ENCODE measurements around the gene FLT3LG. TPM values are rescaled to one million over a fixed set of nuclear protein-coding genes. Genes with fewer than 3 reads are reported as not detected.

FLT3LG gene
- total and polyA plus RNA-seq, 4 donors = 6.3 to 36.0 (median 16.8) TPM

- Histone ChIP-seq H3K4me1 (ENCODE audit: control insufficient read depth in 1 of 2, insufficient read depth in 2 of 2, low read length in 2 of 2) (no peaks in the 10 kb centered on the region), H3K27me3 (ENCODE audit: control insufficient read depth in 1 of 2, insufficient read depth in 2 of 2, low read length in 1 of 2) (no peaks in the 10 kb centered on the region), H3K36me3 (ENCODE audit: control insufficient read depth in 1 of 2, insufficient read depth in 2 of 2, low read length in 1 of 2) (no peaks in the 10 kb centered on the region), H3K9me3 (ENCODE audit: control insufficient read depth, low read length) (no peaks in the 10 kb centered on the region), H3K27ac (ENCODE audit: low read depth in 1 of 2, low read length in 2 of 2) (peak overlapping the region in 1 of 2 donors; percentile 34), H3K4me3 (ENCODE audit: low read length in 2 of 2) (peak overlapping the region; percentile 2 to 36)
- peak; percentile 74 to 86 for DNase-seq
- peak; percentile 41 for ATAC-seq (ENCODE audit: low FRiP score)
- WGBS, 2 donors = 16 to 22% methylated on average over 24 to 25 of the region's 25 CpGs
- intact Hi-C loops (cut with DNase I) = loop anchor here in 1 of 2 donors (10.0 kb wide), 1 partner anchor 237 kb away; the partner anchor contains the start of genes AP2A1 and TSKS
Observed at GRCh38 chr19:49528211-49528771, 54.3 kb downstream of the FLT3LG start.

DNA sequence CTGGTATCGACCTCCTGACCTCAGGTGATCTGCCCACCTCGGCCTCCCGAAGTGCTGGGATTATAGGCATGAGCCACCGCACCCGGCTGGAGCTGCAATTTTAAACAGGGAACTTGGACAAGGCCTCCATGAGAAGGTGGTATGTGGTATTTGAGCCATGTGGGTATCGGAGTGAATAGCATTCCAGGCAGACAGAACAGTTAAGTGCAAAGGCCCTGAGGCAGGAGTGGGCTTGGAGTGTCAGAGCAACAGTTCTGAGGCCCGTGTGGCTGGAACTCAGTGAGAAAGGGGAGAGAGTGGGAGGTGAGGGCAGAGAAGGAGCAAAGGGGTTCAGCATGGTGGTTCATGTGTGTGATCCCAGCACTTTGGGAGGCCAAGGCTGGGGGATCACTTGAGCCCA lies 56.7 kb downstream of the FLT3LG start:
- no peak for ATAC-seq (ENCODE audit: low FRiP score)
- H3K27me3 ChIP-seq (ENCODE audit: control insufficient read depth in 1 of 2, insufficient read depth in 2 of 2, low read length in 1 of 2) = no peaks in the 10 kb centered on the region
- intact Hi-C loops (cut with DNase I) = no loop called here
- H3K9me3 ChIP-seq (ENCODE audit: control insufficient read depth, low read length) = no peaks in the 10 kb centered on the region
- H3K4me1 ChIP-seq (ENCODE audit: control insufficient read depth in 1 of 2, insufficient read depth in 2 of 2, low read length in 2 of 2) = no peaks in the 10 kb centered on the region
- H3K27ac ChIP-seq (ENCODE audit: low read depth in 1 of 2, low read length in 2 of 2) = no peak overlapping the region
- no peaks in the 10 kb centered on the region for H3K36me3 ChIP-seq (ENCODE audit: control insufficient read depth in 1 of 2, insufficient read depth in 2 of 2, low read length in 1 of 2)
- WGBS, 2 donors = 90% methylated on average over 7 of the region's 7 CpGs
- H3K4me3 ChIP-seq (ENCODE audit: low read length in 2 of 2) = no peak overlapping the region
- DNase-seq = no peak

DNA sequence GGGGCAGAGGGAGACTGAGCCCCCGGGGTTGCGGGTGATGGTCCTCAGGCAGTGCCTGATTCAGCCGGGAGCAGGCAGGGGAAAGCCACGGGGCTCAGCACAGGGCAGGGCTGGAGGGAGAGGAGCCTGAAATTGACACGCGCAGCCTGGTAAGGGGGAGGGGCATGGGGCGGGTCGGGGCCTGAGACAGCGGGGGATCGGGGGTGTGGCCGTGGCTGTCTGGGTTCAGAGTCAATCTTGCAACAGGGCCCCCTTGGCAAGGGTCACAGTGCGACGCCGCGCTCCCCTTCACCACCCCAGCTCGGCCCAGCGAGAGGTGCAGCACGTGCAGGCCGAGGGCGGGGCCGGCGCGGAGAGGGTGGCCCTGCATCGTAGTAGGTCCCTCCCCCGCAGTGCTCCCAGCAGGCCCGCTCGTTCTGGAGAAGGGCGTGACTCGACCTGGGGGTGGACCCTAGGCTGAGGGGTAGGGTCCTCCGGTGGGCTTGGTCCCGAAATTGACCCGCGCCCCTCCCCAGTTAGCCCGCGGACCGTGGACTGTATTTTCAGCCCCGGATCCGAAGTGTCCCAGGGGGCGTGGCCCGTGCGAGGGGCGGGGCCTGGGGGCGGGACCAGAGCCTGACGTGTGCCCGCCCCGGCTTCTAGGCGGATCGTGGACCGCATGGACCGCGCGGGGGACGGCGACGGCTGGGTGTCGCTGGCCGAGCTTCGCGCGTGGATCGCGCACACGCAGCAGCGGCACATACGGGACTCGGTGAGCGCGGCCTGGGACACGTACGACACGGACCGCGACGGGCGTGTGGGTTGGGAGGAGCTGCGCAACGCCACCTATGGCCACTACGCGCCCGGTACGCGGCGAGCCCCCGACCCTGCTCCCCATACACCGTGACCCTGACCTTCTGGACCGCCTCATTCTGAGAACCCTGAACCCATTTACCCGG lies 59.8 kb downstream of the FLT3LG start:
- Histone ChIP-seq H3K9me3 (ENCODE audit: control insufficient read depth, low read length) (no peaks in the 10 kb centered on the region), H3K36me3 (ENCODE audit: control insufficient read depth in 1 of 2, insufficient read depth in 2 of 2, low read length in 1 of 2) (no peaks in the 10 kb centered on the region), H3K27ac (ENCODE audit: low read depth in 1 of 2, low read length in 2 of 2) (no peak overlapping the region), H3K27me3 (ENCODE audit: control insufficient read depth in 1 of 2, insufficient read depth in 2 of 2, low read length in 1 of 2) (no peaks in the 10 kb centered on the region), H3K4me1 (ENCODE audit: control insufficient read depth in 1 of 2, insufficient read depth in 2 of 2, low read length in 2 of 2) (no peaks in the 10 kb centered on the region), H3K4me3 (ENCODE audit: low read length in 2 of 2) (no peak overlapping the region)
- intact Hi-C loops (cut with DNase I) = no loop called here
- ATAC-seq (ENCODE audit: low FRiP score) (peak; percentile 92), DNase-seq (peak; percentile 76 to 92)
- 18 to 20% methylated on average over 67 to 87 of the region's 87 CpGs for WGBS, 2 donors

DNA sequence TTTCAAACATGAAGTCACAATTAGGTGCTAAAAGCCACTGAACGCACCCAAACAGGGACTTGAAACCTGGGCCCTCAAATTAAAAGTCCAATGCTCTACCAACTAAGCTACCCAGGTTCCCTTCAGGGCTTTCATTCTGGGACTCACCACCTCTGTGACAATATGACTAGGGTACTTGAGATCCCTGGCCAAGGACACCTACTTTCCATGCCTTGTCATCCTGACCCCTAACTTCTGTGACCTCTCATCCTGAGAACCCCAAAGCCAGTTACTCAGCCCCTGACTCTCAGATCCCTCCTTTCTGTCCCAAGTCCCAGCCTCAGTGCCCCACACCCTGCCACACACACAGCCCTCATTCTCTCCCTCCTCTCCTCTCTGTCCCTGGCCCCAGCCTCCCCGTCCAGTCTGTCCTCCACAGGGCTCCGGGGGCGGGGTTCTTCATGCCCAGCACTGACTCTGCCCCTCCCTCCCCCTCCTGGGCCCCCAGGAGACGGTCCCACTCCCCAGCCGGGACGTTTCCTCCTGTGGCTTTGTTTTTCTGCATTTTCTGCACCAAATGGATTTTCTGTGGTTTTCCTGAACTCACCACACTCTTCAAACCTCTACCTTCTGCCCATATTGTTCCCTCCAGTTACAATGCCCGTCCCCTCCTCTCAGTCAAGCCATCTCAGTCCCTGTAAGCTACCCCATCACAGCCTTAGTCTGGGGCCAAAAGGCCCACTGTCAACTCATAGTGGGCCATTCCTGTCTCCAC lies 60.8 kb downstream of the FLT3LG start:
- 83 to 85% methylated on average over 8 of the region's 8 CpGs for WGBS, 2 donors
- Histone ChIP-seq H3K4me3 (ENCODE audit: low read length in 2 of 2) (no peak overlapping the region), H3K36me3 (ENCODE audit: control insufficient read depth in 1 of 2, insufficient read depth in 2 of 2, low read length in 1 of 2) (peaks cover 0 to 2% of the 10 kb centered on the region in 2 donors), H3K4me1 (ENCODE audit: control insufficient read depth in 1 of 2, insufficient read depth in 2 of 2, low read length in 2 of 2) (no peaks in the 10 kb centered on the region), H3K9me3 (ENCODE audit: control insufficient read depth, low read length) (no peaks in the 10 kb centered on the region), H3K27ac (ENCODE audit: low read depth in 1 of 2, low read length in 2 of 2) (no peak overlapping the region), H3K27me3 (ENCODE audit: control insufficient read depth in 1 of 2, insufficient read depth in 2 of 2, low read length in 1 of 2) (no peaks in the 10 kb centered on the region)
- DNase-seq (no peak), ATAC-seq (ENCODE audit: low FRiP score) (no peak)
- intact Hi-C loops (cut with DNase I) = no loop called here

Small RNAs within 50 kb of the gene (microRNA-seq; reads per million reads assigned to microRNA genes)
- gene MIR150 = 228 to 315 reads per million in 2 donors

Other genes with a start within 250 kb of the FLT3LG start
- 1 to 10 TPM; 3.0 to 4.6 TPM for gene SLC6A16, start 149.0 kb upstream of the FLT3LG start, total RNA-seq
- 10 to 100 TPM in 1 of 2 donors, 1 to 10 TPM in 1; 2.4 to 12.9 TPM for gene SLC6A16, start 149.0 kb upstream of the FLT3LG start, polyA plus RNA-seq
- 10 to 100 TPM; 18.3 to 40.1 TPM for gene CD37, start 138.8 kb upstream of the FLT3LG start, total RNA-seq
- gene CD37, start 138.8 kb upstream of the FLT3LG start, polyA plus RNA-seq = 10 to 100 TPM in 1 of 2 donors, 1 to 10 TPM in 1; 5.2 to 10.8 TPM
- gene TEAD2, start 111.8 kb upstream of the FLT3LG start, total RNA-seq = 10 to 100 TPM; 41.3 to 48.8 TPM
- gene TEAD2, start 111.8 kb upstream of the FLT3LG start, polyA plus RNA-seq = 10 to 100 TPM; 17.7 to 43.3 TPM
- under 1 TPM in 1 of 2 donors, not detected in 1; 0.69 TPM for gene DKKL1, start 110.3 kb upstream of the FLT3LG start, total RNA-seq
- not detected for gene DKKL1, start 110.3 kb upstream of the FLT3LG start, polyA plus RNA-seq
- gene KASH5, start 86.0 kb upstream of the FLT3LG start, total RNA-seq = not detected
- gene KASH5, start 86.0 kb upstream of the FLT3LG start, polyA plus RNA-seq = not detected
- not detected for gene PTH2, start 50.8 kb upstream of the FLT3LG start, total RNA-seq
- gene PTH2, start 50.8 kb upstream of the FLT3LG start, polyA plus RNA-seq = not detected
- gene GFY, start 48.8 kb upstream of the FLT3LG start, total RNA-seq = not detected
- not detected for gene GFY, start 48.8 kb upstream of the FLT3LG start, polyA plus RNA-seq
- 1 to 10 TPM; 1.0 to 4.7 TPM for gene SLC17A7, start 32.7 kb upstream of the FLT3LG start, total RNA-seq
- under 1 TPM; 0.15 to 0.50 TPM for gene SLC17A7, start 32.7 kb upstream of the FLT3LG start, polyA plus RNA-seq
- 10 to 100 TPM; 45.0 to 74.7 TPM for gene PIH1D1, start 22.4 kb upstream of the FLT3LG start, total RNA-seq
- gene PIH1D1, start 22.4 kb upstream of the FLT3LG start, polyA plus RNA-seq = 100 to 1,000 TPM in 1 of 2 donors, 10 to 100 TPM in 1; 53.7 to 124 TPM
- gene ALDH16A1, start 21.0 kb upstream of the FLT3LG start, total RNA-seq = 10 to 100 TPM; 17.1 to 23.7 TPM
- 10 to 100 TPM in 1 of 2 donors, 1 to 10 TPM in 1; 4.8 to 62.4 TPM for gene ALDH16A1, start 21.0 kb upstream of the FLT3LG start, polyA plus RNA-seq
- gene RPL13A, start 13.4 kb downstream of the FLT3LG start, total RNA-seq = 1,000 to 10,000 TPM; 1,716 to 1,917 TPM
- gene RPL13A, start 13.4 kb downstream of the FLT3LG start, polyA plus RNA-seq = 1,000 to 10,000 TPM; 3,431 to 4,797 TPM
- 1,000 to 10,000 TPM; 1,366 to 1,509 TPM for gene RPS11, start 22.2 kb downstream of the FLT3LG start, total RNA-seq
- gene RPS11, start 22.2 kb downstream of the FLT3LG start, polyA plus RNA-seq = 1,000 to 10,000 TPM; 4,943 to 7,722 TPM
- gene FCGRT, start 38.4 kb downstream of the FLT3LG start, total RNA-seq = 100 to 1,000 TPM; 204 to 287 TPM
- 100 to 1,000 TPM; 146 to 162 TPM for gene FCGRT, start 38.4 kb downstream of the FLT3LG start, polyA plus RNA-seq
- gene RCN3, start 53.8 kb downstream of the FLT3LG start, total RNA-seq = 10 to 100 TPM; 82.6 to 90.2 TPM
- 100 to 1,000 TPM in 1 of 2 donors, 10 to 100 TPM in 1; 50.5 to 165 TPM for gene RCN3, start 53.8 kb downstream of the FLT3LG start, polyA plus RNA-seq
- 10 to 100 TPM; 38.8 to 40.5 TPM for gene NOSIP, start 106.3 kb downstream of the FLT3LG start, total RNA-seq
- gene NOSIP, start 106.3 kb downstream of the FLT3LG start, polyA plus RNA-seq = 100 to 1,000 TPM in 1 of 2 donors, 10 to 100 TPM in 1; 52.5 to 135 TPM
- 1 to 10 TPM in 1 of 2 donors, under 1 TPM in 1; 0.49 to 1.2 TPM for gene PRRG2, start 107.1 kb downstream of the FLT3LG start, total RNA-seq
- gene PRRG2, start 107.1 kb downstream of the FLT3LG start, polyA plus RNA-seq = 1 to 10 TPM in 1 of 2 donors, not detected in 1; 4.1 TPM
- 10 to 100 TPM; 20.2 to 31.3 TPM for gene PRR12, start 117.0 kb downstream of the FLT3LG start, total RNA-seq
- gene PRR12, start 117.0 kb downstream of the FLT3LG start, polyA plus RNA-seq = 10 to 100 TPM in 1 of 2 donors, 1 to 10 TPM in 1; 2.6 to 10.1 TPM
- 100 to 1,000 TPM; 139 to 167 TPM for gene RRAS, start 165.9 kb downstream of the FLT3LG start, total RNA-seq
- 100 to 1,000 TPM; 320 to 407 TPM for gene RRAS, start 165.9 kb downstream of the FLT3LG start, polyA plus RNA-seq
- 10 to 100 TPM; 53.0 to 54.5 TPM for gene SCAF1, start 168.0 kb downstream of the FLT3LG start, total RNA-seq
- 10 to 100 TPM; 10.1 to 19.0 TPM for gene SCAF1, start 168.0 kb downstream of the FLT3LG start, polyA plus RNA-seq
- gene IRF3, start 191.6 kb downstream of the FLT3LG start, total RNA-seq = 10 to 100 TPM; 53.7 to 82.7 TPM
- gene IRF3, start 191.6 kb downstream of the FLT3LG start, polyA plus RNA-seq = 100 to 1,000 TPM in 1 of 2 donors, 10 to 100 TPM in 1; 37.8 to 278 TPM
- 10 to 100 TPM in 1 of 2 donors, 1 to 10 TPM in 1; 9.9 to 14.0 TPM for gene BCL2L12, start 191.7 kb downstream of the FLT3LG start, total RNA-seq
- 10 to 100 TPM in 1 of 2 donors, 1 to 10 TPM in 1; 5.8 to 16.4 TPM for gene BCL2L12, start 191.7 kb downstream of the FLT3LG start, polyA plus RNA-seq
- gene PRMT1, start 203.1 kb downstream of the FLT3LG start, total RNA-seq = 10 to 100 TPM; 76.5 to 88.3 TPM
- 100 to 1,000 TPM in 1 of 2 donors, 10 to 100 TPM in 1; 68.5 to 110 TPM for gene PRMT1, start 203.1 kb downstream of the FLT3LG start, polyA plus RNA-seq
- 1 to 10 TPM in 1 of 2 donors, under 1 TPM in 1; 0.94 to 4.8 TPM for gene ADM5, start 215.4 kb downstream of the FLT3LG start, total RNA-seq
- gene ADM5, start 215.4 kb downstream of the FLT3LG start, polyA plus RNA-seq = under 1 TPM; 0.13 to 0.63 TPM
- 10 to 100 TPM in 1 of 2 donors, 1 to 10 TPM in 1; 6.5 to 24.4 TPM for gene CPT1C, start 216.9 kb downstream of the FLT3LG start, total RNA-seq
- gene CPT1C, start 216.9 kb downstream of the FLT3LG start, polyA plus RNA-seq = 1 to 10 TPM; 1.9 to 5.7 TPM